Measurements from ENCODE around the gene TMOD1.

DNA sequence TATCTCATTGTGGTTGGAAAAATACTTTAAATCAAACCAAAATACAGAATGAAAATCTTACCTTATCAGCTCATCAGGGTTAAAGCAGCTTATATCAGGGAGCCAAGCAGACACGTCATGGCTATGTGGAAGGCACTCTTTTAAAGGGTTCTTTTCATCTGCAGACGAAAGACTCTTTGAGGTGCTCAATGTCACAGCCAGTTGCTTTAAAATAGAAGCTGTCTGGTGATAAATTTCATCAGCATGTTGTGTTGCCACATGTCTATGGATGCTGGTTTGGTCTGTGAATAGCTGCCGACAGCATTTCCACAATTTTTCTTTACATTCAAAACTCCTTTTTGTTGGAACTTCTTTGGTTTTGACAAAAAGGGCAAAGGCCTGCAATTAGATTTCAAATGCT is 124.2 kb downstream of the TMOD1 start:
- TF ChIP-seq TAF1 (IDR thresholded peaks at IDR 0.05; ENCODE audit: borderline replicate concordance, low read depth, low read length) (no peak), TEAD4 (IDR thresholded peaks at IDR 0.05; ENCODE audit: borderline replicate concordance, insufficient read depth) (no peak), JUND (IDR thresholded peaks at IDR 0.05) (no peak), POLR2AphosphoS5 (IDR thresholded peaks at IDR 0.05; ENCODE audit: low read depth, low read length) (no peak), GATA2 (CRISPR knock-in tag; IDR thresholded peaks at IDR 0.05) (no peak)
- TF ChIP-seq, protein P1, sequence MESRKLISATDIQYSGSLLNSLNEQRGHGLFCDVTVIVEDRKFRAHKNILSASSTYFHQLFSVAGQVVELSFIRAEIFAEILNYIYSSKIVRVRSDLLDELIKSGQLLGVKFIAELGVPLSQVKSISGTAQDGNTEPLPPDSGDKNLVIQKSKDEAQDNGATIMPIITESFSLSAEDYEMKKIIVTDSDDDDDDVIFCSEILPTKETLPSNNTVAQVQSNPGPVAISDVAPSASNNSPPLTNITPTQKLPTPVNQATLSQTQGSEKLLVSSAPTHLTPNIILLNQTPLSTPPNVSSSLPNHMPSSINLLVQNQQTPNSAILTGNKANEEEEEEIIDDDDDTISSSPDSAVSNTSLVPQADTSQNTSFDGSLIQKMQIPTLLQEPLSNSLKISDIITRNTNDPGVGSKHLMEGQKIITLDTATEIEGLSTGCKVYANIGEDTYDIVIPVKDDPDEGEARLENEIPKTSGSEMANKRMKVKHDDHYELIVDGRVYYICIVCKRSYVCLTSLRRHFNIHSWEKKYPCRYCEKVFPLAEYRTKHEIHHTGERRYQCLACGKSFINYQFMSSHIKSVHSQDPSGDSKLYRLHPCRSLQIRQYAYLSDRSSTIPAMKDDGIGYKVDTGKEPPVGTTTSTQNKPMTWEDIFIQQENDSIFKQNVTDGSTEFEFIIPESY (IDR thresholded peaks at IDR 0.05; ENCODE audit: borderline replicate concordance, low read depth): no peak
